SH-SY5Y (cell line): Measurements from ENCODE around the gene PRR20A.
"Not testable (repeated sequence)": the region's sequence is repeated elsewhere in the genome, so short reads cannot be mapped to it uniquely, and the experiment has no call there.

Source experiments
- GATA2 ChIP-seq: IDR thresholded peaks from 2 replicates; pipeline ENCODE4 v1.6.1; 2011; ENCODE audit warnings: mild to moderate bottlenecking, low read depth, low read length
- GATA3 ChIP-seq: IDR thresholded peaks from 2 replicates; pipeline ENCODE4 v1.6.1; 2011; ENCODE audit warnings: low read depth, mild to moderate bottlenecking, low read length, moderate library complexity

GRCh38 chr13:57140235-57140968 lies at the start of gene PRR20A:
- not testable (repeated sequence) for TF ChIP-seq GATA3, GATA2
